Lung (tissue), 12 donors: ENCODE results near the gene CEMIP. TPM values are rescaled to one million over a fixed set of nuclear protein-coding genes. Genes with fewer than 3 reads are reported as not detected.

ENCODE experiments used
- ATAC-seq: fragments of 200-7000 bp; cut with Tn5 transposase; one replicate; pipeline ENCODE4 v1.9.1; 2020; ENCODE audit warnings: moderate number of reproducible peaks; ENCODE audit not compliant: insufficient read depth, low FRiP score
- DNase-seq, 3 donors: peaks; one replicate each; pipeline ENCODE4 v3.0.0-alpha.2; 2013 to 2017
- H3K27ac ChIP-seq, 2 donors: one replicate each; pipeline ENCODE4 v1.5.1; 2013; ENCODE audit warnings: mild to moderate bottlenecking in 2 of 2, moderate library complexity in 2 of 2, control low read depth in 1 of 2, inconsistent platforms in 1 of 2, low read depth in 1 of 2, low read length in 1 of 2
- H3K27me3 ChIP-seq, 3 donors: one replicate each; pipeline ENCODE4 v1.5.1; 2013; ENCODE audit warnings: low read length in 2 of 3; ENCODE audit not compliant: control insufficient read depth in 3 of 3, insufficient read depth in 3 of 3
- H3K36me3 ChIP-seq, 4 donors: one replicate each; pipeline ENCODE4 v1.5.1; 2013; ENCODE audit warnings: low read length in 4 of 4, mild to moderate bottlenecking in 1 of 4, moderate library complexity in 1 of 4; ENCODE audit not compliant: control insufficient read depth in 4 of 4, insufficient read depth in 4 of 4
- H3K4me1 ChIP-seq, 5 donors: one replicate each; pipeline ENCODE4 v1.5.1; 2013; ENCODE audit warnings: low read length in 5 of 5, mild to moderate bottlenecking in 2 of 5, moderate library complexity in 1 of 5; ENCODE audit not compliant: control insufficient read depth in 5 of 5, insufficient read depth in 5 of 5
- H3K4me3 ChIP-seq: one replicate; pipeline ENCODE4 v1.5.1; 2013; ENCODE audit warnings: mild to moderate bottlenecking, control low read depth, moderate library complexity
- H3K9ac ChIP-seq, 2 donors: one replicate each; pipeline ENCODE4 v1.5.1; 2013; ENCODE audit warnings: low read length in 2 of 2, control low read depth in 1 of 2; ENCODE audit not compliant: insufficient read depth in 1 of 2
- H3K9me3 ChIP-seq, 4 donors: one replicate each; pipeline ENCODE4 v1.5.1; 2013; ENCODE audit warnings: low read length in 3 of 4, mild to moderate bottlenecking in 1 of 4, moderate library complexity in 1 of 4; ENCODE audit not compliant: control insufficient read depth in 4 of 4, insufficient read depth in 3 of 4
- CTCF ChIP-seq: IDR thresholded peaks from 2 replicates; pipeline ENCODE4 v1.5.1; 2012; ENCODE audit warnings: mild to moderate bottlenecking; ENCODE audit errors: control extremely low read depth, extremely low read depth
- WGBS, 2 donors: extraction: QIAGEN DNeasy Blood & Tissue Kit; methylation state at CpG; one replicate each; pipeline ENCODE4 v1.1.7; 2013; 5-methylcytosine and 5-hydroxymethylcytosine counted together
- polyA plus RNA-seq, 2 donors: library from polyadenylated mRNA; stranded (reverse); fragments of 200-250 nt; gene quantifications; one replicate each; pipeline ENCODE4 v1.2.1, GENCODE V29; 2013
- total RNA-seq, 2 donors: library from RNA; depleted of rRNA in 1 of 2; stranded (reverse); fragments of >200 nt in 1 of 2; gene quantifications; one replicate each; pipeline ENCODE4 v1.2.1, GENCODE V29; 2014 to 2021
- donor health status: control.
- donor health status: control.
- donor health status: Bipolar disorder and iron deficiency.
- donor health status: healthy.
- donor health status: DM: yes; HTN: yes; CAD: no.

CEMIP gene
- total and polyA plus RNA-seq, 4 donors, result 1.9 to 32.0 (median 3.9) TPM

- Histone ChIP-seq H3K27me3 (peaks cover 0 to 2% (median 0%) of the 10 kb centered on the region in 3 donors), H3K4me1 (peaks cover 0 to 2% (median 0%) of the 10 kb centered on the region in 5 donors), H3K27ac (peak overlapping the region in 1 of 2 donors; percentile 35), H3K36me3 (peaks cover 0 to 5% (median 0%) of the 10 kb centered on the region in 4 donors), H3K4me3 (no peak overlapping the region), H3K9ac (no peak overlapping the region), H3K9me3 (peaks cover 0 to 5% (median 0%) of the 10 kb centered on the region in 4 donors)
- 63 to 81% methylated on average over 10 of the region's 10 CpGs for WGBS, 2 donors
- ATAC-seq (no peak), DNase-seq (peak in 1 of 3 donors; percentile 16)
- TF ChIP-seq CTCF, result no peak
These were observed 22.9 kb downstream of the CEMIP start for GRCh38 chr15:80801891-80802680.

- no peak for DNase-seq
- Histone ChIP-seq H3K4me1 (peaks cover 0 to 2% (median 0%) of the 10 kb centered on the region in 5 donors), H3K27me3 (peaks cover 0 to 2% (median 0%) of the 10 kb centered on the region in 3 donors), H3K9me3 (peaks cover 0 to 5% (median 0%) of the 10 kb centered on the region in 4 donors), H3K36me3 (peaks cover 0 to 5% (median 0%) of the 10 kb centered on the region in 4 donors), H3K27ac (no peak overlapping the region), H3K9ac (no peak overlapping the region), H3K4me3 (no peak overlapping the region)
- no peak for TF ChIP-seq CTCF
- WGBS, 2 donors, result 94% methylated on average over 7 of the region's 7 CpGs
- ATAC-seq, result no peak
These were observed 24.7 kb downstream of the CEMIP start for GRCh38 chr15:80803580-80804525.

- H3K27ac ChIP-seq, result no peak overlapping the region
- H3K9me3 ChIP-seq, result peaks cover 0 to 5% (median 0%) of the 10 kb centered on the region in 4 donors
- H3K36me3 ChIP-seq, result peaks cover 0 to 5% (median 0%) of the 10 kb centered on the region in 4 donors
- H3K4me1 ChIP-seq, result peaks cover 0 to 2% (median 0%) of the 10 kb centered on the region in 5 donors
- TF ChIP-seq CTCF, result no peak
- H3K27me3 ChIP-seq, result peaks cover 0 to 2% (median 0%) of the 10 kb centered on the region in 3 donors
- DNase-seq (no peak), ATAC-seq (no peak)
- 63 to 76% methylated on average over 10 of the region's 10 CpGs for WGBS, 2 donors
- H3K9ac ChIP-seq, result no peak overlapping the region
- no peak overlapping the region for H3K4me3 ChIP-seq
These were observed 25.9 kb downstream of the CEMIP start for GRCh38 chr15:80804970-80805495.
